Suprapubic skin (tissue), 4 donors: Measurements from ENCODE around the gene PTPRD.

Experiments used
- EP300 ChIP-seq: sonication (generic); formaldehyde crosslinking; IDR thresholded peaks from one replicate; pipeline ENCODE4 v1.6.1; 2017; ENCODE audit warnings: antibody characterized with exemption
- POLR2A ChIP-seq, 2 donors: fragments of 450-650 bp; IDR thresholded peaks; one replicate each; pipeline ENCODE4 v1.6.1; 2017; ENCODE audit warnings: antibody characterized with exemption in 2 of 2, mild to moderate bottlenecking in 2 of 2, moderate library complexity in 2 of 2
- POLR2AphosphoS5 ChIP-seq, 3 donors: sonication (generic); formaldehyde crosslinking; IDR thresholded peaks; one replicate each; pipeline ENCODE4 v1.6.1; 2017; ENCODE audit warnings: antibody characterized with exemption in 3 of 3
- TF ChIP-seq, protein P1 (sequence below), 2 donors: fragments of 200-600 bp in 1 of 2; fragments of 450-650 bp in 1 of 2; sonication (generic) in 1 of 2; IDR thresholded peaks; one replicate each; pipeline ENCODE4 v1.5.1; 2016 to 2019; ENCODE audit warnings: antibody characterized with exemption in 2 of 2, mild to moderate bottlenecking in 1 of 2, moderate library complexity in 1 of 2

- no peak for TF ChIP-seq POLR2AphosphoS5 (IDR thresholded peaks at IDR 0.05)
- TF ChIP-seq EP300 = no peak
- TF ChIP-seq, protein P1, sequence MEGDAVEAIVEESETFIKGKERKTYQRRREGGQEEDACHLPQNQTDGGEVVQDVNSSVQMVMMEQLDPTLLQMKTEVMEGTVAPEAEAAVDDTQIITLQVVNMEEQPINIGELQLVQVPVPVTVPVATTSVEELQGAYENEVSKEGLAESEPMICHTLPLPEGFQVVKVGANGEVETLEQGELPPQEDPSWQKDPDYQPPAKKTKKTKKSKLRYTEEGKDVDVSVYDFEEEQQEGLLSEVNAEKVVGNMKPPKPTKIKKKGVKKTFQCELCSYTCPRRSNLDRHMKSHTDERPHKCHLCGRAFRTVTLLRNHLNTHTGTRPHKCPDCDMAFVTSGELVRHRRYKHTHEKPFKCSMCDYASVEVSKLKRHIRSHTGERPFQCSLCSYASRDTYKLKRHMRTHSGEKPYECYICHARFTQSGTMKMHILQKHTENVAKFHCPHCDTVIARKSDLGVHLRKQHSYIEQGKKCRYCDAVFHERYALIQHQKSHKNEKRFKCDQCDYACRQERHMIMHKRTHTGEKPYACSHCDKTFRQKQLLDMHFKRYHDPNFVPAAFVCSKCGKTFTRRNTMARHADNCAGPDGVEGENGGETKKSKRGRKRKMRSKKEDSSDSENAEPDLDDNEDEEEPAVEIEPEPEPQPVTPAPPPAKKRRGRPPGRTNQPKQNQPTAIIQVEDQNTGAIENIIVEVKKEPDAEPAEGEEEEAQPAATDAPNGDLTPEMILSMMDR (IDR thresholded peaks at IDR 0.05) = no peak
- no peak for TF ChIP-seq POLR2A (IDR thresholded peaks at IDR 0.05)
Observed at GRCh38 chr9:10032166-10032565, 580.6 kb downstream of the PTPRD start.
